Hematopoietic multipotent progenitor cell treated with erythropoietin and hydrocortisone succinate and interleukin-3 and kit ligand, for 8 days (in vitro differentiated cells): ENCODE results near the gene IL36RN.
"Not testable (repeated sequence)": the region's sequence is repeated elsewhere in the genome, so short reads cannot be mapped to it uniquely, and the experiment has no call there.

Experiments
- DNase-seq: peaks from one replicate; pipeline ENCODE4 v3.0.0-alpha.2; 2015

IL36RN gene

DNA sequence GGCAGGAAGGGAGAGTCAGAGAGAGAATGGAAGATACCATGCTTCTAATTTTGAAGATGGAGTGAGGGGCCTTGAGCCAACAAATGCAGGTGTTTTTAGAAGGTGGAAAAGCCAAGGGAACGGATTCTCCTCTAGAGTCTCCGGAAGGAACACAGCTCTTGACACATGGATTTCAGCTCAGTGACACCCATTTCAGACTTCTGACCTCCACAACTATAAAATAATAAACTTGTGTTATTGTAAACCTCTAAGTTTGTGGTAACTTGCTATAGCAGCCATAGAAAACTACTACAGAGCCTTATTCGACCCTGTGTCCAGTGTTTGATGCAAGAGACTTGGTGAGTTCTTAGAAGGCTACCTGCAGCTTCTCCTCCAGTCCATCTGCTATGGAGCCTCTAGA, 16.6 kb downstream of the IL36RN start:
- DNase-seq, result no peak

- no peak for DNase-seq
These were observed 18.1 kb downstream of the IL36RN start for GRCh38 chr2:113076954-113077669.

DNA sequence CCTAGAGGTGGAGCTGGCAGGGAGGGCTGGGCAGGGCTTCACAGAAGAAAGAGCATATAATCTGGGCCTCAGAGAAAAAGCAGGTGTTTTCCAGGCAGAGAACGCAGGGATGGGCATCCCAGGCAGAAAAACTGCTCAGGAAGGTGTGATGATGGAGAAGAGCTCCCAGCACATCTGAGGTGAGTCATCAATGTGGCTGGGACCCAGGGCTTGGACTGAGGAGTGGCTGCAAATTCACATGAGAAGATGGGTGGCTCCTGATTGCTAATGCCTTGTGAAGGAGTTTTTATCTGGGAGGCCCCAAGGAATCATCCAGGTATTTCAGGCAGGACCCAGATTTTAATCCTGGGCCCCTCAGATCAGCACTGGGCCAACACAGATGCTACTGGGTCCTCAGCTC, 18.9 kb downstream of the IL36RN start:
- no peak for DNase-seq

DNA sequence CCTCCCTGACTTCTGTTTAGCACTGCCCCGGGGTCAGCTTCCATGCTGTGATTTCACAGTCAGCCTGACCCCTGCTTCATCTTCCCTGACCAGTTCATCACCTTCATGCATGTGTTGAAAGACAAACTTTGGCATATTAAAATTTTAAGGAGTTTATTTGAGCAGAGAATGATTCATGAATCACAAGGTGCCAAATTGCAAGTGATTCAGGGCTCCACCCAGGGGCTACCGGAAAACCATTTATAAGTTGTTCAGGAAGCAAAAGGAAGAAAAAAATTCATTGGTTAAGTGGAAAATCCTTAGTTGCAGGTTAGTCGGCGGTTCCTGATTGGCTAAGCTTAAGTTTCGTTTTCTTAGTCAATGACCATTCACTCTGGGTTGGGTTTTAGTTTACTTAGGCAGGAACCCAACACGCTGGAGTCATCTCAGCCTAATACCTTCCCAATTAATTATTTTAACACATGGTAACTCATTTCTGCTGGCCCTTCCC, 19.4 kb downstream of the IL36RN start:
- no peak for DNase-seq

- DNase-seq, result no peak
These were observed 20.1 kb downstream of the IL36RN start for GRCh38 chr2:113079131-113079530.

DNA sequence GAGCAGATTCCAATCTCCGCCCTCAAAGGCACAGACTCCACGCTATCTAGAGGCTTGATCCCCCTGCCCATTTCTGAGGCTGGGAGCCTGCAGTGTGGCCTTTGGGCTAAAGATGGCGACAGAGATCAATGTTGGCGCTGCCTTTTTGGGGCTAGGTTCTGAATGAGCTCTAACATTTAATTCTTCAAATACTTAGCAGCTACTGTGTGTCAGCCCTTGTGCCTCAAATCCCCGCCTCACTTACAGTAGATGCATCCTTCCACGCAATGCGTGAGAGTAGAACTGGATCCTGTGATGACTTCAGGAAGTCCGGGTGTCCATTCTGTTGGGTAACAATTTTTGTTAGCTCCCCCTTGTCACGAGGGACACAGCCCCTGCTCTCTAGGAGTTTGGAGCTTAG, 21.1 kb downstream of the IL36RN start:
- peak; percentile 50 for DNase-seq

DNA sequence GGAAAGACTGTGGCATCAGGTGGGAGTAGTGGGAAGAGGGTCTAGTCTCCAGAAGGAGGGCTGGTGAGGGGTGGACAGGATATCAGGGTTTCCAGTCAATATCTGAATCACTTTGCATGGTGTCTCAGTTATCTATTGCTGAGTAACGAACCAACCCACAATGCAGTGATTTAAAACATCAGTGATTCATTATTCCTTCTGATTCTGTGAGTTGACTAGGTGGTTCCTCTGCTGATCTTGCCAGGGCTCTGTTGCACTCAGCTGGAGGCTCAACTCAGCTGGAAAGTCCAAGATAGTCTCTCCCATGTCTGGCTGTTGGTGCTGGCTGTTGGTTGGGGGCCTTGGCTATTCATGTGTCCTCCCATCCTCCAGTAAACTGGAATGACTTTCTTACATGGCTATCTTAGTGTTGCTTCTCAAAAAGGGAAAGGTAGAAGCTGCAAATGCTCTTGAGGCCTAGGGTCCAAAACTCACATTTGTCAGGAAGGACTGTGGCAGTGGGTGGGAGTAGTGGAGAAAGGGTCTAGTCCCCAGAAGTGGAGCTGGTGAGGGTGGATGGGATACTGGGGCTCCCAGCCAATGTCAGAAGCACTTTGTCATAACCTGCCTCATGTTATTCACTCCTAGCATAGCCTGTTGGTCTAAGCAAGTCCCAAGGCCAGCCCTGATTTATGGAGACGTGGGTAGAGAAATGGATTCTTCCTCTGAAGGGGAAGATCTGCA, 22.7 kb downstream of the IL36RN start:
- no peak for DNase-seq

- no peak for DNase-seq
These were observed 24.3 kb downstream of the IL36RN start for GRCh38 chr2:113083296-113083695.

GRCh38 chr2:113084249-113085000, 25.4 kb downstream of the IL36RN start:
- peak; percentile 64 for DNase-seq

DNA sequence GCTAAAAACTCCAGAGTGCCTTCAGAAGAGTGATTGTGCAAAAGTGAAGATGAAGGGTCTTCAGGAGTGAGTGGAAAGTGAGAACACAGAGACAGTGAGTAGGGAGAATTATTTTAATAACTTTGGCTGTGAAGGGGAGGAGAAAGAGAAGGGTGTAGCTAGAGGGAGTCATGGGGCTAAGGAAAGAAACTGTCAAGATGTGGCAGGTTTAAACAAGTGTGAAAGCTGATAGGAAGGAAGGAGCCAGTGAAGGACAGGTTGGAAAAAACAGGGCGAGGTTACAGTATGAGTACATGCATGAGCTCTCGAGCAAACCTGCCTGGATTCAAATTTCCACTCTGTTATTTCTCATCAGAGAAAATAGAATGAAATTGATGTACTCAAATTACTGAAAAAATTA, 26.5 kb downstream of the IL36RN start:
- peak; percentile 50 for DNase-seq

- no peak for DNase-seq
These were observed 29.4 kb downstream of the IL36RN start for GRCh38 chr2:113088213-113088992.

DNA sequence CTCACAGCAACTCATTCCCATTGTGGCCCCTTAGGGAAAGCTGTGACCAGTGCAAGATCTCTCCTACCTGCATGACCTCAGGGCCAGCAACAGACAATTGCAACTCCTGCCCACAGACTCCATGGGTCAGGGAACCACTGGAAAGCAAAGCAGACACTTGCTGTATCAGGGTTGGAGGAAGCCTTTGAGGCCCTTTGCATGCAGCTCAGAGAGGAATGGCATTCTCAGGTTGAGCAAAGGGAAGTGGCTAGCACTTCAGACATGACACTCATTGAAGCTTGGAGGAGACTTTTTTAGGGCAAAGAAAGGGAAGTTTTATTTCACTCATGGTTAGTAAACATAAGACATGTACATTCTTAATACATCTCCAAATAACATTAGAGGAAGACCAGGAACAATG, 30.9 kb downstream of the IL36RN start:
- DNase-seq, result no peak

GRCh38 chr2:113091231-113091896, 32.4 kb downstream of the IL36RN start:
- DNase-seq, result no peak

DNA sequence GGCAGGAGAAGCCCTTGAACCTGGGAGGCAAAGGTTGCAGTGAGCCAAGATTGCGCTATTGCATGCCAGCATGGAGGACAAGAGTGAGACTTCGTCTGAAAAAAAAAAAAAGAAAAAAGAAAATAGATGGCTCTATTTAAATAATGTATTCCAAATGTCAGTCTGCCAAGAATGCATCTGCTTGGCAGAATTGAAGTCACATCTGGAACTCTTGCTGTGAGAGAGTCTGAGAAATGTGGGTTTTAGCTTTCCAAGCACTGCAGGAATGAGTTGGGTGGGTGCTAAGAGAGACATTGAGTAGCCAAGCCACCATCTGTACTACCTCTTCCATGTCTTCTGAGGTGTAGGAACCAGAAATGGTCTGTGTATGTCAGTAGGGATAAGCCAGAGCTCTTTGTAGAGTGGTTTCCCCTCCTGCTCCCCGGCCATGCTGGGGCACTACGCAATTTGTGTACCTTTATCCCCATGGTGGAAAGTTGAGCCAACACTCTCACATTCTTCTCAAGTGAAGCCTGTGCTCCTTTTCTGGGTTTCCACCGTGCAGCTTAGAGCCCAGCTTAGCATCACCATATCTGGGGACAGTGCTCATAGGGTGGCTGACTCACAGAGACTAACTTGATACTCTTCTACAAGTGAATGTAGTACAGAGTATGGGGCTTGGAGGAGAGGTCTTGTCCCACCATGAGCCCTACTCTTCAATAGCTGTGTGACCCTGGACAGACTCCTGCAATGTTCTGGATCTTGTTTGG, 34.0 kb downstream of the IL36RN start:
- no peak for DNase-seq

DNA sequence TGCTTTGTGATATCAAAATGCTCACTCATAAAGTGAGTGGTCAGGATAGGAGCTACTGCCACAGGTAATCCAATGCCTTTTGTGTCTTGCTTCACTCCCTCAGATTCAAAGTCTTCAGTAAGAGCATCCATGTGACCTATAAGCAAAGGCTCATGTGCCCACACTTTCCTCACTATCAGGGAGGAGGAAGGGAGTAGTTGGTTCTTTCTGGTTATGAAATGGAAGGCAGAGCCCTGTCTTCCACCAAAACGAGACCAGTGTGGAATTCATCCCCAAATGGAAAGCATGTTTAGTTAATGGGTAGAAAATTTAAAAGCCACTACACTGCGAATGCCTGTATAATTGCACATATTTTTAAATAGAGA, 34.6 kb downstream of the IL36RN start:
- no peak for DNase-seq

DNA sequence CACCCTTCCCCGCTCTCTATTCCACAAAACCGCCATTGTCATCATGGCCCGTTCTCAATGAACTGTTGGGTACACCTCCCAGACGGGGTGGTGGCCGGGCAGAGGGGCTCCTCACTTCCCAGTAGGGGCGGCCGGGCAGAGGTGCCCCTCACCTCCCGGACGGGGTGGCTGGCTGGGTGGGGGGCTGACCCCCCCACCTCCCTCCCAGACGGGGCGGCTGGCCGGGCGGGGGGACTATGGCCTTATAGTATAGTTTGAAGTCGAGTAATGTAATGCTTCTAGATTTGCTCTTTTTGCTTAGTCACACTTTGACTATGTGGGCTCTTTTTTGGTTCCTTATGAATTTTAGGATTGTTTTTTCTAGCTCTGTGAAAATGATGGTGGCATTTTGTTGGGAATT, 37.3 kb downstream of the IL36RN start:
- DNase-seq, result not testable (repeated sequence)

- not testable (repeated sequence) for DNase-seq
These were observed 38.0 kb downstream of the IL36RN start for GRCh38 chr2:113096842-113097618.

- no peak for DNase-seq
These were observed 39.0 kb downstream of the IL36RN start for GRCh38 chr2:113098041-113098440.

GRCh38 chr2:113098532-113098931, 39.5 kb downstream of the IL36RN start:
- DNase-seq, result no peak

DNA sequence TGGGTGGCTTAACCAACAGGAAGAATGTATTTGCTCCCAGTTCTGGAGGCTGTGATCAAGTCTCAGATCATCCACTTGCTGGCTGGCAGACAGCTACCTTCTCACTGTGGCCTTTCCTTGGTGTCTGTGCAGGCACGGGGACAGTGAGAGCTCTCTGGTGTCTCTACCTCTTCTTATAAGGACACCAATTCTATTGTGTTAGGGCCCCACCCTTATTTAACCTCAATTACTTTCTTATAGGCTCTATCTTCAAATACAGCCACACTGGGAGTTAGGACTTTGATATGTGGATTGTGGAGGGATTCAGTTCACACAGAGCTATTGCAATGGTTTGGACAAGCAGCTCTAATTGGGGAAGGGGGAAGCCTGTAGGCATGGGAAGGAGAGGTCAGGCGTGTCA, 43.1 kb downstream of the IL36RN start:
- DNase-seq, result no peak

DNA sequence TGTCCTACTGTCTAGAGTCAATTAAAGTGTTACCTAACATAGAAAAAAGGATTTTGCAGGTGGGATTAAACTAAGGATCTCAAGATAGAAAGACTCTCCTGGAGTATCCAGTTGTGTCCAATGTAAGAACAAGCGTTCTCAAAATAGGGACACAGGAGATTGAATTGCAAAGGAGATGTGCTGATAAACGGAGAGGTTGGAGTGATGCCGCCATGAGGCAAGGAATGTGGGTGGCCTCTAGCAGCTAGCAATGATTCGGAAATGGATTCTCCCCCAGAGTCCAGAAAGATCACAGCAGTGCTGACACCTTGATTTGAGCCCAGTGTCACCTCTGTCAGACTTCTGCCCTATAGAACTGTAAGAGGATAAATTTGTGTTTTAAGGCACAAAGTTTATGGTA, 44.3 kb downstream of the IL36RN start:
- DNase-seq, result no peak
